Measurements from ENCODE around the gene IBTK. TPM values are rescaled to one million over a fixed set of nuclear protein-coding genes. Genes with fewer than 3 reads are reported as not detected.
"Not testable (repeated sequence)": the region's sequence is repeated elsewhere in the genome, so short reads cannot be mapped to it uniquely, and the experiment has no call there.

Gene IBTK
- total RNA-seq, 4 donors from 2014 or later, result 24.1 to 33.5 (median 27.9) TPM

DNA sequence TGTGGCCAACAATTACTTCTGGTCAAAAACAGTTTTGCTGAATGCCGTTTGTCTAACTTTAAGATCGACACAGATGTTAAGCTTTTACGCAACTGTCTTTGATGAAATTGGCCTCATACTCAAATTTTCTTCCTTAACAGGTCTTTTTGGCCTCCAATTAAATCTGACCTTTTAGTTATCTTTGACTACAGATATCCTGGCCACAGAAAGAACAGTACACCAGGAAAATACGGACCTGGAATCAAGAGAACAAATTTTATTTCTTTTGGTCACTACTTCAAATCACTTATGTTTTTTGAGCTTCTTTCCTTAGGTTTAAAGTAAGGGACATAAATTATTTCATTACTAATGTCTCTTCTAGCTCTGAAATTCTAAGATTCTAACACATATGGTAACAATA lies 49.8 kb downstream of the IBTK start:
- TF ChIP-seq CTCF (IDR thresholded peaks at IDR 0.05), result no peak
- ATAC-seq (ENCODE audit: low FRiP score), result no peak
- DNase-seq (ENCODE audit: low spot score), result no peak

DNA sequence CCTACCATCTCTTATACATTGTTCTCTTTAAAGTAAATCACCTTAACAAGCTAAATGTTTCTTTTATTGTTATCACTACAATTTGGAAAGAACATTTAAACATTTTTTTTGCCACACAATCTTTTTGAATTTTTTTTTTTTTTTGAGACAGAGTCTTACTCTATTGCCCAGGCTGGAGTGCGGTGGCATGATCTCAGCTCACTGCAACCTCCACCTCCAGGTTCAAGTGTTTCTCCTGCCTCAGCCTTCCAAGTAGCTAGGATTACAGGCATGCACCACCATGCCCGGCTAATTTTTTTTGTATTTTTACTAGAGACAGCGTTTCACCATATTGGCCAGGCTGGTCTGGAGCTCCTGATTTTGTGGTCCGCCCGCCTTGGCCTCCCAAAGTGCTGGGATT lies 50.3 kb downstream of the IBTK start:
- ATAC-seq (ENCODE audit: low FRiP score); DNase-seq (ENCODE audit: low spot score): not testable (repeated sequence)

DNA sequence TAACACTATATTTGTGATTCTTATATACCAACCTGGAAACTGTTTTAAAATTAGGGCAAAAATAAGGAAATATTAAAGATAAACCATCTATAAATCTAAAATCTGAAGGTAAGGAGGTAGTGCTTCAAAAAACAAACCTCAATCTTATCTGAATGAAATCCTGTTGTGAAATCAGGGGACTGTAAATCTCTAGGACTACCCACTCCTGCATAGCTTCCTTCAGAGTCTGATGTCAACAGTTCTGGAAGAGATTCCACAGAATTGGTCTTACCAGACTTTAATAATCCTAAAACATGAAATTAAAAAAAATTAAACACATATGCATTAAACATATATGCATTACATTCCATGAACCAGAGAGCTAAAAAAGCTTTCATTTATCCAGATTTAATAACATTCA lies 51.4 kb downstream of the IBTK start:
- no peak for TF ChIP-seq CTCF (IDR thresholded peaks at IDR 0.05)
- ATAC-seq (ENCODE audit: low FRiP score) (no peak), DNase-seq (ENCODE audit: low spot score) (no peak)

DNA sequence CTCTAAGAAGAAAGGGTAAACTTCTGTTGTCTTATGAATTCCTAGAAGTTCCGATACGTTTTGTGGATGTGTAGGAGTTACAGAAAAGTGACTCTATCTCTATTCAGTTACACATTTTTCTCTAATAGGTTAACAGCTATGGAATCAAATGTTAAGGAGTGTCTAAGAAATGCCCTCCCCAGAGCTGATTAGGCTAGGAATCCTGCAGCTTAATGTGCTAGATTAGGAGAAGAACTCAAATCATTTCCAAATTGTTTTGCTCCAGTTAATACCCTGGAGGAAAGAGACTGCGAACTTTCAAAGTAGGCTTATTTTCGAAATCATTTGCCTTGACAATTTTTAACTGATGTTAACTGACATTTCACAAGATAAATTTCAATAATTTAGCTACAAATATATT lies 51.9 kb downstream of the IBTK start:
- TF ChIP-seq CTCF (IDR thresholded peaks at IDR 0.05), result no peak
- ATAC-seq (ENCODE audit: low FRiP score), result no peak
- DNase-seq (ENCODE audit: low spot score), result no peak

- ATAC-seq (ENCODE audit: low FRiP score) (no peak), DNase-seq (ENCODE audit: low spot score) (no peak)
- no peak for TF ChIP-seq CTCF (IDR thresholded peaks at IDR 0.05)
Observed at GRCh38 chr6:82185948-82186535, 61.5 kb downstream of the IBTK start.

DNA sequence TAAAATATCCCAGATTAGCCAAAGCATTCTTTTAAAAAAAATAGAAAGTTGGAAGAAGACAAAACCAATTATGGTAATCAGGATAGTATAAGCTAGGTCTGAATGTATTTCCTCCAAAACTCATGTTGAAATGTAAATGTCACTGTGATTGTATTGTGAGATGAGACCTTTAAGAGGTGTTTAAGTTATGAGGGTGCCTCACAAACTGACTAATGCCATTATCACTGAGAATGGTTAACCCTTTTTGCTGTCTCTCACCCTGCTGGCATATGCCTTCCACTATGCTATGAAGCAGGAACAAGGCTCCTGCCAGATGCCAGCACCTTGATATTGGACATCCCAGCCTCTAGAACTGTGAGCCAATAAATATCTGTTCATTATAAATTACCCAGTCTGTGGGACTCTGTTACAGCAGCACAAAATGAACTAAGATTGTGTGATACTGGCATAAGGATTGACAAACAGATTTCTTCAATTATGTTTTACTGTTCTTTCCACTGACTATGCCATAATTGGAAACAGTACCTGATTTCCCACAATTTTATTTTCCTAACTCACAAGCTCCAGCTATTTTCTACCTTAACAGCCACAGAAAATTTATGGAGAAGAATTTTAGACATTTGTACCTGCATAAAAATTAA lies 63.8 kb downstream of the IBTK start:
- ATAC-seq (ENCODE audit: low FRiP score) (no peak), DNase-seq (ENCODE audit: low spot score) (no peak)
- TF ChIP-seq CTCF (IDR thresholded peaks at IDR 0.05), result no peak

- no peak for TF ChIP-seq CTCF (IDR thresholded peaks at IDR 0.05)
- ATAC-seq (ENCODE audit: low FRiP score) (no peak), DNase-seq (ENCODE audit: low spot score) (no peak)
Observed at GRCh38 chr6:82182756-82183155, 64.8 kb downstream of the IBTK start.

Data from omental fat pad (tissue), 4 donors.